Uterus (tissue), 4 donors: ENCODE data around the gene DMKN. TPM values are rescaled to one million over a fixed set of nuclear protein-coding genes. Genes with fewer than 3 reads are reported as not detected.

Experiments
- DNase-seq, 2 donors: peaks; one replicate each; pipeline ENCODE4 v3.0.0-alpha.2; 2019 to 2020
- H3K27ac ChIP-seq, 2 donors: fragments of 200-600 bp; sonication (generic); 1 replicate in 1 of 2; 2 replicates in 1 of 2; pipeline ENCODE4 v1.5.1; 2016 to 2018
- H3K27me3 ChIP-seq, 2 donors: fragments of 200-600 bp; sonication (generic); one replicate each; pipeline ENCODE4 v1.5.1; 2018 to 2019; ENCODE audit warnings: control low read depth in 1 of 2
- H3K36me3 ChIP-seq, 2 donors: fragments of 200-600 bp; sonication (generic); one replicate each; pipeline ENCODE4 v1.5.1; 2019; ENCODE audit warnings: control low read depth in 1 of 2
- H3K4me1 ChIP-seq, 2 donors: fragments of 200-600 bp; sonication (generic); one replicate each; pipeline ENCODE4 v1.5.1; 2018 to 2019; ENCODE audit warnings: control low read depth in 1 of 2
- H3K4me3 ChIP-seq, 2 donors: fragments of 200-600 bp; sonication (generic); 1 replicate in 1 of 2; 2 replicates in 1 of 2; pipeline ENCODE4 v1.5.1; 2018 to 2019; ENCODE audit warnings: mild to moderate bottlenecking in 1 of 2
- H3K9me3 ChIP-seq, 2 donors: fragments of 200-600 bp; sonication (generic); one replicate each; pipeline ENCODE4 v1.5.1; 2019; ENCODE audit warnings: control low read depth in 1 of 2
- POLR2A ChIP-seq, 2 donors: fragments of 450-650 bp; IDR thresholded peaks; one replicate each; pipeline ENCODE4 v1.6.1; 2016; ENCODE audit warnings: antibody characterized with exemption in 2 of 2, mild to moderate bottlenecking in 1 of 2, moderate library complexity in 1 of 2
- intact Hi-C: fragments of 100-400 bp; cut with DNase I; formaldehyde crosslinking; loops from one replicate; pipeline ENCODE4 v1.15.1; 2023; ENCODE audit warnings: low total_unique reads
- total RNA-seq, 4 donors: library from RNA; depleted of rRNA in 3 of 4; stranded (reverse); fragments of >200 nt in 3 of 4; gene quantifications; one replicate each; pipeline versions ENCODE4 v1.1.0 to v1.2.4, GENCODE V29; 2014 to 2023
- TF ChIP-seq, protein P1 (sequence below), 4 experiments: fragments of 200-600 bp in 2 of 4; fragments of 450-650 bp in 2 of 4; sonication (generic) in 2 of 4; IDR thresholded peaks; one replicate each; pipeline ENCODE4 v1.5.1; 2016 to 2019; ENCODE audit warnings: antibody characterized with exemption in 4 of 4, mild to moderate bottlenecking in 2 of 4, moderate library complexity in 1 of 4
- donor health status: DM: yes; HTN: yes; CAD: no.

Gene DMKN
- total RNA-seq, 4 donors from 2014 or later: 4.4 to 73.7 (median 39.5) TPM

- no peaks in the 10 kb centered on the region for H3K9me3 ChIP-seq
- TF ChIP-seq, protein P1, sequence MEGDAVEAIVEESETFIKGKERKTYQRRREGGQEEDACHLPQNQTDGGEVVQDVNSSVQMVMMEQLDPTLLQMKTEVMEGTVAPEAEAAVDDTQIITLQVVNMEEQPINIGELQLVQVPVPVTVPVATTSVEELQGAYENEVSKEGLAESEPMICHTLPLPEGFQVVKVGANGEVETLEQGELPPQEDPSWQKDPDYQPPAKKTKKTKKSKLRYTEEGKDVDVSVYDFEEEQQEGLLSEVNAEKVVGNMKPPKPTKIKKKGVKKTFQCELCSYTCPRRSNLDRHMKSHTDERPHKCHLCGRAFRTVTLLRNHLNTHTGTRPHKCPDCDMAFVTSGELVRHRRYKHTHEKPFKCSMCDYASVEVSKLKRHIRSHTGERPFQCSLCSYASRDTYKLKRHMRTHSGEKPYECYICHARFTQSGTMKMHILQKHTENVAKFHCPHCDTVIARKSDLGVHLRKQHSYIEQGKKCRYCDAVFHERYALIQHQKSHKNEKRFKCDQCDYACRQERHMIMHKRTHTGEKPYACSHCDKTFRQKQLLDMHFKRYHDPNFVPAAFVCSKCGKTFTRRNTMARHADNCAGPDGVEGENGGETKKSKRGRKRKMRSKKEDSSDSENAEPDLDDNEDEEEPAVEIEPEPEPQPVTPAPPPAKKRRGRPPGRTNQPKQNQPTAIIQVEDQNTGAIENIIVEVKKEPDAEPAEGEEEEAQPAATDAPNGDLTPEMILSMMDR (IDR thresholded peaks at IDR 0.05): no peak
- TF ChIP-seq POLR2A (IDR thresholded peaks at IDR 0.05): no peak
- no peaks in the 10 kb centered on the region for H3K27me3 ChIP-seq
- H3K4me3 ChIP-seq: no peak overlapping the region
- no peaks in the 10 kb centered on the region for H3K4me1 ChIP-seq
- no peak for DNase-seq
- intact Hi-C loops: no loop called here
- no peak overlapping the region for H3K27ac ChIP-seq
- no peaks in the 10 kb centered on the region for H3K36me3 ChIP-seq
These were observed 5.9 kb downstream of the DMKN start for GRCh38 chr19:35507561-35507960.

DNA sequence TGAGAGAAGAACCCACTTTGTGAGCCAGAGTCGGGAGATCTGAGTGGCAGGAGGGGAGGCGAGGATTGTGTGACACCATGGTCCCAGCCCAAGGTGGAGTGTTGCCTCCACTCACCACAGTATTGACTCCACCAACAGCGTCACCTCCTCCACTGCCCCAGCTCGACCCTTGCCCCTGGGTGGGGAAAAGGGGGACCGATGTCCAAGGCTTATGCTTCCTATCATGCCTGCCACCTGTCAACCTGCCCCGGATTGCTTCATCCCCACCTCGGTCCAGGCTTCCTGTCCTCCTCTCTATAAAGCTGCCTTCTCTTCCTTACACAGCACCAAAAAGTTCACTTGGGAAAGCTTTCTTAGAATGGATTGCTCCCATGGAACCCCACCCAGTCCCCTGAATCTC, 7.4 kb downstream of the DMKN start:
- H3K27ac ChIP-seq: no peak overlapping the region
- TF ChIP-seq, protein P1 (IDR thresholded peaks at IDR 0.05): no peak
- TF ChIP-seq POLR2A (IDR thresholded peaks at IDR 0.05): no peak
- H3K36me3 ChIP-seq: no peaks in the 10 kb centered on the region
- no peak for DNase-seq
- H3K27me3 ChIP-seq: no peaks in the 10 kb centered on the region
- no peaks in the 10 kb centered on the region for H3K9me3 ChIP-seq
- no peaks in the 10 kb centered on the region for H3K4me1 ChIP-seq
- intact Hi-C loops: no loop called here
- no peak overlapping the region for H3K4me3 ChIP-seq

DNA sequence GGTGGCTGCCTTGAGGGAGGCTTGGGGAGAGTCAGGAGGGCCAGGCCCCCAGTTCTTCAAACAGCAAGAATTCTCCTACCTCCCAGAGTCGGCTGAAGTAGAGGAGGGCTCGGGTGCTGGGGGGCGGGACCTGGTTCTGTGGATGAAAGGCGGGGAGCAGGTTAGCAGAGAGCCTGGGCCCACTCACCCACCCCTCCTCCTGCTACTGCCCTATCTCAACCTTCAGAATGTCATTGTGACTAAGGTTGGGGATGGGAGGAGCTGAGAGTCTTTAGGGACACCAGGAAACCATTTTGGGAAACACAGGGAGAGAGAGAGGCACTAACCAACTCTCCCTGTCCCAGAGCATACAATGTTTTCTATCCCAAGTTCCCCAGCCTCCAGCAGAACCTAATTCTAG, 10.7 kb downstream of the DMKN start:
- no peak for TF ChIP-seq POLR2A (IDR thresholded peaks at IDR 0.05)
- TF ChIP-seq, protein P1 (IDR thresholded peaks at IDR 0.05): no peak
- no peak overlapping the region for H3K4me3 ChIP-seq
- intact Hi-C loops: no loop called here
- no peak for DNase-seq
- no peaks in the 10 kb centered on the region for H3K9me3 ChIP-seq
- no peaks in the 10 kb centered on the region for H3K27me3 ChIP-seq
- no peaks in the 10 kb centered on the region for H3K4me1 ChIP-seq
- no peaks in the 10 kb centered on the region for H3K36me3 ChIP-seq
- no peak overlapping the region for H3K27ac ChIP-seq

- no peak overlapping the region for H3K4me3 ChIP-seq
- TF ChIP-seq, protein P1 (IDR thresholded peaks at IDR 0.05): no peak
- TF ChIP-seq POLR2A (IDR thresholded peaks at IDR 0.05): no peak
- H3K4me1 ChIP-seq: no peaks in the 10 kb centered on the region
- DNase-seq: peak in 1 of 2 donors; percentile 34
- no peaks in the 10 kb centered on the region for H3K9me3 ChIP-seq
- no peak overlapping the region for H3K27ac ChIP-seq
- no peaks in the 10 kb centered on the region for H3K36me3 ChIP-seq
- intact Hi-C loops: no loop called here
- no peaks in the 10 kb centered on the region for H3K27me3 ChIP-seq
These were observed 11.8 kb downstream of the DMKN start for GRCh38 chr19:35501684-35502083.

GRCh38 chr19:35500611-35501010, 12.8 kb downstream of the DMKN start:
- TF ChIP-seq, protein P1 (IDR thresholded peaks at IDR 0.05): no peak
- TF ChIP-seq POLR2A (IDR thresholded peaks at IDR 0.05): no peak
- no peak overlapping the region for H3K4me3 ChIP-seq
- no peaks in the 10 kb centered on the region for H3K36me3 ChIP-seq
- H3K27me3 ChIP-seq: no peaks in the 10 kb centered on the region
- no peak overlapping the region for H3K27ac ChIP-seq
- H3K9me3 ChIP-seq: no peaks in the 10 kb centered on the region
- DNase-seq: no peak
- no peaks in the 10 kb centered on the region for H3K4me1 ChIP-seq
- intact Hi-C loops: no loop called here
